Measurements from ENCODE around the gene POU3F3.

DNA sequence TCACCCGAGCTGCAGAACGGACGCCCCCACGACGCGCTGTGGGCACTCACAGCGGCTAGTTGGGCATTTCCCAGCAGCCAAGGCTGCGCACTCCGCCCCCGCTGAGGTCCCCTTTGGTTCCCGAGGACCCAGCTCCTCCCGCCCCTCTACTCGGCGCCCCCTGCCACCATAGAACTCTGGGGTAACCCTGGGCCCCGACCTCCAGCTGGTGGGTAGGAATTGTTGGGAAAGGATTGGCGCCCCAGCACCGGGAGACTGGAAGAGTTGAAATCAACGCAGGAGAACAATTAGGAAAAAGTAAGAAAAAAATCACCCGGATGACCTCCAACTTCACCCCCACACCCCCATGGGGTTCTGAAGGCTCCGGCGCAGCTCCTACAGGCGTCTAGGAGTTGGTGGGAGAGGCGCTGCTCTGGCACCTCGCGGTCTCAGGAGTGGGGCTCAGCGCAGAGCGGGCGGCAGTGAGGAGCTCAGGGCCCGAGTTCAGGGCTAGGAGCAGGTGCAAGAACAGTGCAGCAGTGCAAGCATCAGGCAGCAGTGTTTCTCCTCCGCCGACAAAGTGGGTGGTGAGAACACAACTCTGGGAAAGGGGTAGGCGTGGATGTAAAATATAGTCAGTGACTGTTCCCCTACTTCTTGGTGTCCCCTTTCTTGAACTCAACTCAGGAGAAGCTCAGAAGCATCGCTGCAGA lies 14.0 kb downstream of the POU3F3 start:
- TF ChIP-seq POLR2A (IDR thresholded peaks at IDR 0.05; ENCODE audit: low read depth, low read length) (no peak), POLR2AphosphoS5 (IDR thresholded peaks at IDR 0.05; ENCODE audit: low read depth, low read length) (no peak), TAF1 (IDR thresholded peaks at IDR 0.05; ENCODE audit: borderline replicate concordance, low read depth, low read length) (no peak)

Data from GM12892 (cell line).